ENCODE data around the gene P2RX3.
"Not testable (repeated sequence)": the region's sequence is repeated elsewhere in the genome, so short reads cannot be mapped to it uniquely, and the experiment has no call there.

Gene P2RX3

DNA sequence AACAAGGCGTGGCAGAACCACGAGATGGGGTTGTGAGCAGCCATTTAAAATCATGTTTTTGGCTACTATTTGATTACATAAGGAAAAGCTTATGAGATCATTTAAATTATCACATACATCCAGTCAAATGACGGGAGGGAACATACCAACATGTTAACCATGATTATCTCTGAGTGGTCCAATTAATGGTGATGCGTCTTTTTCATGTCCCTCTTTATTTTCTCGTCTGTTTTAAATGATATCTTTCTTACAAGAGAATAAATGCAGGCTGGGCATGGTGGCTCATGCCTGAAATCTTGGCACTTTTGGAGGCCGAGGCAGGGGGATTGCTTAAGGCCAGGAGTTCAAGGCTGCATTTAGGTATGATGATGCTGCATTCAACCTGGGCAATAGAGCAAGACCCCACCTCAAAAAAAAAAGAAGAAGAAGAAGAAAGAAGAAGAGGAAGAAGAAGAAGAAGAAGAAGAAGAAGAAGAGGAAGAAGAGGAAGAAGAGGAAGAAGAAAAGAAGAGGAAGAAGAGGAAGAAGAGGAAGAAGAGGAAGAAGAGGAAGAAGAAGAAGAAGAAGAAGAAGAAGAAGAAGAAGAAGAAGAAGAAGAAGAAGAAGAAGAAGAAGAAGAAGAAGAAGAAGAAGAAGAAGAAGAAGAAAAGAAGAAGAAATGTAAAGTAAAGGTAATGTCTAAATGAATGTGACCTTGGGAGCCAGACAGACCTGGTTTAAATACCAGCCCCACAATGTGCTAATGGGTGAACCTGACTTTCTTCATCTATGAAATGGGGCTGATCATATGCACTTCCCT, 65.0 kb downstream of the P2RX3 start:
- not testable (repeated sequence) for DNase-seq

DNA sequence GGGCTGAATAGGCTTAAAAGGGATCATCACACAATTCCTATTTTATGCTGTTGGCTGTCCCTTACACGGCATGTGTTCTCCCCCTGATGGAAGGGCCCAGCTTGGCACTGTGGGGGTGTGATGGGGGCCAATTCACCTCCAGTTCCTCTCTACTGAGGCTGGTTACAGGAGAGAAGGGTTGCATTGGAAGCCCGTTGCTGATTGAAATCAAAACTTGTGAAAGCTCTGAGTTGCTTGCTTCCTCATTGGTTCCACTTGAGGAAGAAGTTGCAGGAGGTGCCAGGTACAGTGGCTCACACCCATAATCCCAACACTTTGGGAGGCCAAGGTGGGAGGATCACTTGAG, 65.6 kb downstream of the P2RX3 start:
- no peak for DNase-seq

DNA sequence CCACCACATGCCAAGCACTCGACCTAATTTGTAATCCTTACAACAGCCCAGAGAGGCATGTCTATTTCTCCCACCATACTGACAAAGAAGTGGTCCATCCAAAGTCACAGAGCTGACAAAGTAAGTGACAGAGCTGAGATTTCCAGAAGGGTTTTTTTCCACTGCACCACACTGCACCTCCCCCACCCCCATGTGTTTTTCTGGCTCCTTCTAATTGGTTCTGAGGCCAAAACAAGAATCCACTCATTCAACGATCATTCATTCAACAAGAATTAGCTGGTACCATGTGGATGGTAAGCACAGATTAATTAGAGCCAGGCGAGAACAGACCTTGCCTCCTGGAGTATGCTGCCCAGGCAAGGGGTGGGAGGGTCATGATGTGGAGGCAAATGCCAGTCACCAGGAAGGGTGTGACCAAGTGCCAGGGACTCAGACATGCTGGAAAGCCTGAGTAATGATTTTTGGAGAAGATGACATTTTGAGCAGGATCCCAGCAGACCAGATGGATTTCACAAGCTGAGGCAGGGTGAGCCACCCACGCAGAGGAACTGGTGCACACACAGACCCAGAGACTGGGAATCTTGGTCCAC, 67.2 kb downstream of the P2RX3 start:
- DNase-seq: no peak

DNA sequence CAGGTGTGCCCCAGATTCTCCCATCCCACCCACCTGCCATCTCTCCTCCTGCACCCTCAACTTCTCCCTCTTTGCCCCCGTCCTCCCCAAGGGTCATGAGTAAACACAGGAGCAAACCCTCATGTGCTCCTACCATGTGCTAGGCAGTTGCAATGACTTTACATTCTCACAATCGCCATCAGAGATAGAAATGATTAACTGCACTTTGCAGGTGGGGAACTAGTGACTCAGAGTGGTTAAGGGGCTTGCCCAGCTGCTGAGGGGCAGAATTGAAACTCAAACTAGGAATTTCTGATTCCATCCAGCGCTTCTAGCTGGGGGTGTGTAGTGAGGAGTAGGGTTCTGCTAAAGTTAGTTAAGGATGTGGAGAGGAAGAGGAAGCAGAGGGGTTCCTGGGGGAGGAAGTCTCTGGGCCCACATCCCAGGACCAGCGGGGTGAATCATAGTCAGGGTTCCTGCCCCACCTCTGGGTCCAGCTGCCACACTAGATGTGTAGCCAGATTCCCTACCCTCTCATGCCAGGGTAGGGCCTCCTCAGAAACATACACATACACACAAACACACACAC, 68.3 kb downstream of the P2RX3 start:
- DNase-seq: no peak

DNA sequence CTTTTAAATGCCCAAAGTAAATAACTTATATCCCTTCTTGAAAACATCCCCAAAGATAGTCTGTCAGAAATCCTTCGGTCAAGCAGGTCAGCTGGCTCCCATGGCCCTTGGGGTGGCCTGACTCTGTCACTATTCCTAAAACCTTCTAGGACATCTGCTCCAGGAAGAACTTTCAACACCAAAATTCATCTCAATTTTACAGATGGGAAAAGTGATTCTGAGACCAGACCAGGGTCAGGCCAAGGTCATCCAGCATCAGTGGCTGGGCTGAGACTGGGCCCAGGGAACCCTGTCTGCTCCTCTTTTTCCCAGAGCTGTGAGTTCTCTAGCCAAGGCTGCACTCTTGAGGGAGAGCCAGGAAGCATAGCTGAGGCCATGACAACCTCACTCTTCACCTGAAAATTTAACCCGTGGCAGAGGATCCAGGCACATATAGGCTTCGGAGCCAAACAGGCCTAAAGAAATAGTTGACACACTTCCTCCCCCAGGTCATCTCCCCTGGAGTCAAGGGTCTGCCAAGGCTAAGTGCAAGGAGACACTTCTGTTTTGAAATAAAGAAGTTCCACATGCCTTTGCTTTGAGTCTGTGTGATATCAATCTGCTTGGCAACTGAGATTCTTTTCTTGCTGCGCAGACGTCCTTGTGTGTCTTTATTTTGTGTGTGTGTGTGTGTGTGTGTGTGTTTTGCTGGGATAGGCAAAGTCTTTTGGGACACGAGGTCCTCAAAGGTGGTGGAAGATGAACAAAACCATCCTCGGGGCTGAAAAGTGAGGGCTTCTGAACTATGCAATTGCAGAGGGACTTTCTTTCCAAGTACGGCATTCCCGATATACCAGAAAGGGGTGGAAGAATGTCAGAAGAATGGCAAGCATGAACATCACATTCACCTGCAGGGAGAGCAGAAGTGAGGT, 69.1 kb downstream of the P2RX3 start:
- no peak for DNase-seq

DNA sequence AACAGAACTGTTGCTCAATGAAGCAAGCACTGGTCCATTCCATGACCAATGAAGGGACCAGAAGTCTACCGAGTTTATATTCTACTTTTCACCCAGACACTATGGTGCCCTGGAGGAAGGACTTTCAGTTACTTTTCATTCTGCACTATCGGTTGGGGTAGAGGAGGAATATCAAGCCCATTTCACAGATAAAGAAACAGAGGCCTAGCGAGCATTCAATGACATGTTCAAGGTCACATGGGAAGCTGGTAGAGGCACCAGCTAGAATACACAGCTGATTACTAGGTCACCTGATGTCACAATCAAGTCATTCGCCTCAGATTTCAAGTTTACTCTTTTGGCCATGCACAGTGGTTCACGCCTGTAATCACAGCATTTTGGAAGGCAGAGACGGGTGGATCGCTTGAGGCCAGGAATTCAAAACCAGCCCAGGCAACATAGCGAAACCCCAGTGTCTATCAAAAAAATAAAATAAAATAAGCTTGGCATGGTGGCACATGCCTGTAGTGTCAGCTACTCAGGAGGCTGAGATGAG, 69.9 kb downstream of the P2RX3 start:
- DNase-seq: no peak

DNA sequence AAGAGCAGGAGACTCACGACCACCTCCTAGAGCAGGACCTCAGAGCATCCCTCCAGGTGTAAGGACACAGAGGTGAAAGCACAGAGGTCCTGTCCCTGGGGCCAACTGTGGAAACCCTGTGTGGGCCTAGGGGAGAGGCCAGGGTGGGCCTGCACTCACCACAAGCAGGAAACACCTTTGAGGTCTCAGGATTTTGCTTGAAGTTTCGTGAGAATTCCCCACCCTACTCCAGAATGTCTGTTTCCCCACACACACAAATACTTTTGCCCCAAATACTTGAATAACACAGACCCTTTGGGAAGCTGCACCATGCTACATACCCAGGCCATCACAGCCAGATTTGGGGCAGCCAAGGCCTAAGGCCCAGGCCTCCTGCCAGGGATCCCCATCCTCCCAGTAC, 70.6 kb downstream of the P2RX3 start:
- no peak for DNase-seq

DNA sequence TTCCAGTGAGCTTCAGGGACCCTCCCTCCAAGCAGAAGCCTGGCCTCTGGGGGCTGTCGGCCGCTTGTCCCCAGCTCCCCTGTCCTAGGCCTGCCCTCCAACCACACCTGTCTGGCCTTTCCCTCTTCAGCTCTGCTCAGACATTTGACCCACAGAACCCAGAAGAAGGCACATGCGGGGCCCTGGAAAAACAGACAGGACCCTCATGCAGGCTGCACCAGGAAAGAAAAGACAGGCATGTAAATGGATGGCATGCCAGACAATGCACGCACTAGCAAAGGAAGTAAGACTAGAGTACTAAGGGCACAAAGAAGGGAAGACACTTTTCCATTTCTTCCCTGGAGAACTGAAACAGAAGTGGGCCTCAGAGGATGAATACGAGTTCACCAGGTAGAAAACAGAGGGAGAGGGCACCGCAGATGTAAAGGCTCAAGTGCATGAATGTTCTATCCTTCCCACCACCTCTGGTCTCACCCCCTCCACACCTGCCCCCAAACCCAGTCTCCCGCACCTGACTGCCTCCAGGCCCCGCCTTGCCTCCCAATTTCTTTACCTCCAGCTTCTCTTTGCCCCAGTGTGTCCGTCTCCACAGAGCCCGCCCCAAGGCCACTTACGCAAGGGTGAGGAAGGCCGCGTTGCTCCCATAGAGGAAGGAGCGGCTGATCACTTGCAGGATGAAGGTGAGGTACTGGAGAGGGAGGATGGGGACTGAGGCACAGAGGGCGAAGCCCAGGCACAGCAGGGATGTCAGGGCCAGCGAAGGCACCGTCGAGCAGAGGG, 71.4 kb downstream of the P2RX3 start:
- DNase-seq: no peak

DNA sequence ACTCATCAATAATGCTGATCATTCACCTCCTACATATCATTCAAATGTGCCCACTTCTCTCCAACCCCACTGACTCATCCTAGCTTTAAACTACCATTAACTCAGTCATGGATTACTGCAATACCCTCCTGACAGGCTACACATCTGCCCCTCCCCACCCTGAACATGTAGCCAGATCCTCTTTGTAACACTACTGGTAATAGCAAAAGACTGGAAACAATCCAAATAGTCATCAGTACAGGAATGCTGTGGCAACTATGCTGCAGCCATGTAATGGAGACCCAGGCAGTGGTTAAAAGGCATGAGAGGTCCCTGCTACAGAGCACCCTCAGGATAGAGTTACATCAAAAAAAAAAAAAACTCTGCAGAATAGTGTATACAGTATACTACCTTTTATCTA, 72.1 kb downstream of the P2RX3 start:
- no peak for DNase-seq

DNA sequence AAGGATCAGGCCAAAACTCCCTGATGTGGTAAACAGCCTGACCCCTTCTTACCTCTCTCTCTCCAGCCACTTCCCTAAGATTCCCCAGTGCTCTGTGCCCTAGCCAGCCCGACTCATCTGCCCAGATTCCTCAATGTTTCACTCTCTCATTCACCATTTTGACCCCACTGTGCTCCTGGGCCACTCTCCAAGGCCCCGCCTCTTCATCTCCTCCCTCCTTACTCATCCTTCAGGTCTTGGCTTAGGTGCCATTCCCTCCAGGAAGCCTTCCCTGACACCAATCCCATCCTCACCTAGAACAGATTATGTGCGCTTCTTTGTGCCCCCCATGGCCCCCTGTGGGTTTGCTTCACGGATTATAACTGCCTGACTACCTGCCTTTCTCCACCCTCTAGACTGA, 75.5 kb downstream of the P2RX3 start:
- DNase-seq: no peak

DNA sequence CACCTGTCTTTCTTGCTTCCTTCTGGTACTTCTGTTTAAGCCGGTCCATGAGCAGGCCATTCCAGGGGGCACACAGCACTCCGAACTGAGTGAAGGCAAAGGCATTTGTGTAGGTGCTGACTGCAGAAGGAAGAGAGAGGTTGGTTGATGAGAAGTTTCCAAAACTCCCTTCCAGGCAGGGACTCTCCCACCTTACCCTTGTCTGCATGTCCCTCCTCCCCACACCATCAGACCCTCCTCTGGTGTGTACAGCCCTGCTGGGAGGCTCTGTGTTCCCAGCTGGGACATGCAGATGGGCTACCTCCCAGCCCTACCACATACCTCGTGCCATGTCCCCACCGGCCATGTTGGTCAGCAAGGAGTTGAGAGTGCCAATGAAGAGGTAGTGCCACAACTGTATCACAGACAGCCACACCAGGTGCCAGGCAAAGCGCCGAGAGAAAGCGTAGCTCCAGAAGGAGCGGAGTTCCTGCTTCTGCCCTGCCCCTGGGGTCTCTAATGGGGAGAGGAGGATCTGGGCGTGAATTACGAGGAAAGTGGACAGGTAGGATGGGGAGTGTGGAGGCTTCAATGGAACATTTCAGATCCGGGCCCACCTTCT, 76.6 kb downstream of the P2RX3 start:
- DNase-seq: no peak

DNA sequence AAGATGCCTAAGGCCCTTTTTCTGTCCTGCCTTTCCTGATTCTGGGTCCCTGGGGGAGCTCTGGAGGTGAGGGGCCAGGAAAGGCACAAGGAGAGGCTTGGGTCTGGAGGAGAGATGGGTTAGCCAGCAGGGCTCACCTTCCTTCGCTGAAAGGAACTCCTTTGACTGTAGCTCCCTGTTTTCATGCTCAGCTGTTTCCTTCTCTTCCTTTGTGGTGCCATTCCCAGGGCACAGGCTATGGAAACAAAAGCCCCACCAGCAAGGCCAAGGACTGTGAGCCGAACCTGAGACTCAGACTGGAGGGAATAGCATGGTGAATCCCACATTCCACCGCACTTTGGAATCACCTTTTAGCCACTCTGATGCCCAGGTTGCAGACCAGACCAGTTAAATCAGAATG, 78.3 kb downstream of the P2RX3 start:
- no peak for DNase-seq

DNA sequence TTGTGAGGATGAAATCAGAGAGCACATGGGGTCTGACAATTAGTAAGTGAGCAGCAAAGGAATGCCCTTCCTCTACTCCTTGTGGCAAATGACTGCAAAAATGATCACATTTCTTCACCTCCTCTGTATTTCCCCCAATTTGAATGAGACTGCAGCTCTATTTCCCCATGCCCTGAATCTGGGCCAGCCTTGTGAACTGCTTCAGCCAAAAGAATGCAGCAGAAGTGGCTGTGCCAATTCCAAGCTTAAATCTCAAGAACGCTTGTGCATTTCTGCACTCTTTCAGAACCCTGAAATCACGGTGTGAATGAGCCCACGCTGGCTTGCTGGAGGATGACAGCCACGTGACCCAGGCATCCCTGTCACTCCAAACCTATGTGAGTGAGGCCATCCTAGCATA, 78.9 kb downstream of the P2RX3 start:
- no peak for DNase-seq

DNA sequence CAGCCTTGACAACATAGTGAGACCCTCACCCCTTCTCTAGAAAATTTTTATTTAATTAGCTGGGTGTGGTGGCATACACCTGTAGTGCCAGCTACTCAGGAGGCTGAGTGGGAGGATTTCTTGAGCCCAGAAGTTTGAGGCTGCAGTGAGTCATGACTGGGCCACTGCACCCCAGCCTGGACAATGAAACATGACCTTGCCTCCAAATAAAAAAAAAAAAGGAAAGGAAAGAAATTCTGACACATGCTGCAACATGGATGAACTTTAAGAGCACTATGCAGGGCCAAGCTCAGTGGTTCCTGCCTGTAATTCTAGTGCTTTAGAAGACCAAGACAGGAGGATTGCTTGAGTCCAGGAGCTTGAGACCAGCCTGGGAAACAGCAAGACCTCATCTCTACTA, 80.0 kb downstream of the P2RX3 start:
- DNase-seq: no peak

DNA sequence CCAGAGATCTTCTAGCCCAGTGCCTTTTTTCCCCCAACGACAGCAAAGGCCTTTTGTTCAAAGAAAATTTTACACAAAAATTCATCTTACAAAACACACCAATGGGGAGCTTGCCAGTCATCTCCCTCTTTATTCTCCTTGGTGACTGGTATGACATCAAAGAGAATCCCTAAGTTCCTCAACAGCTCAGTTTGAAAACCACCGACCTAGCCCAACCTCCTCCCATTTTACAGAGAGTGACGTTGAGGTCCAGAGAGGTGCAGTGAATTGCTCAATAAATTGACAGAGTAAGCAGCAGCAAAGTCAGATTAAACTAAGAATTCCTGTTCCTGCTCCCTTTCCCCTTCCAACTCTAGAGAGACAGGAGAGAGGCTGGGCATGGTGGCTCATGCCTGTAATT, 81.0 kb downstream of the P2RX3 start:
- no peak for DNase-seq

DNA sequence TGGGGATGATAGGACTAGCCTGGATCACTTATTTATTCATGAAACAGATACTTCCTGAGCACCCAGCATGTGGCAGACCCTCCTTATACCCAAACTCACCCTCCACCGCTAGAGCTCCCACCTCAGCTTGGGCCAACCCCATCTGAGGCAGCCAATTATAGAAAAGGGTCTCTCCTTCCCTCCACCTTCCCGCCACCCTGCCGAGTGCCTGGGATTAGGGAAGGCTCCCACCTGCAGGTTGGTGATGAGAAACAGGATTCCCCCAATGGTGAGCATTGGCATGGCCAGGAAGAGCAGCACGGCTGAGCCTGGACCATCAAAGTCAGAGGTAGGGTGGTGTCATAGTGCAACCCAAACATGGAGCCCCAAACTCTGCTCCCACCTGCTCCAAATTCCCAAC, 82.9 kb downstream of the P2RX3 start:
- no peak for DNase-seq

DNA sequence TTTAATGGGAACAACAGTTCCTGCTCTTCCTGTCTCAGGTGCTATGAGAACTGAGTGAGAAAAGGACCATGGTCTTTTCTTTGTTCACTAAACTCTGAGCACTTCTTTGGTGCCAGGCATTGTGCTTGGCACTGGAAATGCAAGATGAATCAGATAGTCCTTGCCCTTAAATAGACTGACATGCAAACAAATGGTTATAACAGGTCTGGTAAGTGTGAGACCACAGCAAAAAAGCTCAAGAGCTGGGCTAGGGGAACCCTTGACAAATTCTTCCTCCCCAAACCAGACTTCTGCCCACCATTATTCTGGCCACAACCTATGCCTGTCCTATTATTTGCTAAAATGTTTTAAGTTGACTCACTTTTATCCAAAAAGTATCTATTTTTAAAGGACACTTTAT, 83.7 kb downstream of the P2RX3 start:
- no peak for DNase-seq
